ENCODE measurements around the gene ZNF215.
"Not testable (repeated sequence)": the region's sequence is repeated elsewhere in the genome, so short reads cannot be mapped to it uniquely, and the experiment has no call there.

Gene ZNF215

GRCh38 chr11:6943131-6943530 lies 16.9 kb downstream of the ZNF215 start:
- no peak for DNase-seq

- DNase-seq: not testable (repeated sequence)
These were observed 28.0 kb downstream of the ZNF215 start for GRCh38 chr11:6954248-6954647.

- no peak for DNase-seq
These were observed 35.9 kb downstream of the ZNF215 start for GRCh38 chr11:6962141-6962540.

GRCh38 chr11:6962673-6963072 lies 36.4 kb downstream of the ZNF215 start:
- no peak for DNase-seq

- DNase-seq: no peak
These were observed 42.6 kb downstream of the ZNF215 start for GRCh38 chr11:6968816-6969215.

- not testable (repeated sequence) for DNase-seq
These were observed 43.6 kb downstream of the ZNF215 start for GRCh38 chr11:6969854-6970253.

GRCh38 chr11:6979365-6979764 lies 53.1 kb downstream of the ZNF215 start:
- DNase-seq: no peak

GRCh38 chr11:6986487-6986886 lies 60.3 kb downstream of the ZNF215 start:
- no peak for DNase-seq

- no peak for DNase-seq
These were observed 62.3 kb downstream of the ZNF215 start for GRCh38 chr11:6988506-6988905.

- no peak for DNase-seq
These were observed 65.0 kb downstream of the ZNF215 start for GRCh38 chr11:6991227-6991626.

- DNase-seq: no peak
These were observed 65.8 kb downstream of the ZNF215 start for GRCh38 chr11:6992026-6992425.

- no peak for DNase-seq
These were observed 66.5 kb downstream of the ZNF215 start for GRCh38 chr11:6992457-6993417.

- no peak for DNase-seq
These were observed 69.5 kb downstream of the ZNF215 start for GRCh38 chr11:6995703-6996102.

GRCh38 chr11:7004482-7004881 lies 78.3 kb downstream of the ZNF215 start:
- no peak for DNase-seq
